Erythroblast (primary cell): ENCODE measurements around the gene ANK3.

Source experiments
- GATA1 ChIP-seq: IDR thresholded peaks from 2 replicates; pipeline ENCODE4 v1.6.1; 2011; ENCODE audit warnings: low read depth, mild to moderate bottlenecking, control low read depth, low read length, moderate library complexity
- POLR2A ChIP-seq: IDR thresholded peaks from 2 replicates; pipeline ENCODE4 v1.6.1; 2011; ENCODE audit warnings: mild to moderate bottlenecking, low read length

- no peak for TF ChIP-seq POLR2A
- no peak for TF ChIP-seq GATA1
These were observed 8.9 kb downstream of the ANK3 start for GRCh38 chr10:60380781-60381180.
